Glutamatergic neuron (in vitro differentiated cells): Measurements from ENCODE around the gene EPHA5. TPM values are rescaled to one million over a fixed set of nuclear protein-coding genes. Genes with fewer than 3 reads are reported as not detected.

Source experiments
- DNase-seq: peaks from one replicate; pipeline ENCODE4 v3.0.0; 2022
- H3K27ac Mint-ChIP-seq: one replicate; pipeline ENCODE4 v1.8.0; 2020; ENCODE audit warnings: mild to moderate bottlenecking, mixed read lengths, inconsistent platforms; ENCODE audit not compliant: unreplicated experiment
- H3K27me3 Mint-ChIP-seq: one replicate; pipeline ENCODE4 v1.8.0; 2020; ENCODE audit warnings: mild to moderate bottlenecking, moderate library complexity, mixed read lengths, inconsistent platforms; ENCODE audit not compliant: unreplicated experiment
- H3K36me3 Mint-ChIP-seq: one replicate; pipeline ENCODE4 v1.8.0; 2020; ENCODE audit warnings: mild to moderate bottlenecking, mixed read lengths, inconsistent platforms; ENCODE audit not compliant: unreplicated experiment
- H3K4me1 Mint-ChIP-seq: one replicate; pipeline ENCODE4 v1.8.0; 2020; ENCODE audit warnings: mild to moderate bottlenecking, low read depth, mixed read lengths, inconsistent platforms; ENCODE audit not compliant: unreplicated experiment
- H3K4me3 Mint-ChIP-seq: one replicate; pipeline ENCODE4 v1.8.0; 2020; ENCODE audit warnings: mild to moderate bottlenecking, mixed read lengths, inconsistent platforms; ENCODE audit not compliant: unreplicated experiment
- H3K9me3 Mint-ChIP-seq: one replicate; pipeline ENCODE4 v1.8.0; 2020; ENCODE audit warnings: mild to moderate bottlenecking, moderate library complexity, mixed read lengths, inconsistent platforms; ENCODE audit not compliant: unreplicated experiment
- total RNA-seq: library from RNA; stranded (reverse); fragmentation: NEBNext Ultra II Directional; extraction: Animal tissue kit (Norgen Biotek cat#: 25700); gene quantifications from one replicate; pipeline ENCODE4 v1.2.1, GENCODE V29; 2021; ENCODE audit not compliant: unreplicated experiment
- TF ChIP-seq, protein P1 (sequence below): fragments of 200-600 bp; sonication (generic); IDR thresholded peaks from one replicate; pipeline ENCODE4 v1.5.0; 2021; ENCODE audit not compliant: partially characterized antibody, unreplicated experiment

The EPHA5 gene
- total RNA-seq, 1 donor from 2014 or later = 108 TPM

DNA sequence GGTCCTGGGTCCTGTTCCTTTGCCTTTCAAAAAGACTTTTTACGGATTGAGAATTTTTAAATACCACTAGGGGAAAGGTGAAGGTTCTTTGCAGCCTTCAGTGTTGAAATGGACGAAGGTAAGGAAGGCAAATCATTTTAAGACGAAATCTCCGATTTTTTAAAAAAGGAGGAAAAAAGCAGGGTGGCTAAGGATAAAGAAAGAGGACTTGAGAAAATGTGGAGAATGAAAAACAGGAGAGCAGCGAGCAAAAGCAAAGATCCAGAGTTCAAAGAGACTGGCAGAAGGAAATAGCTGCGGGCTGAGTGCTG is 314 bp downstream of the EPHA5 start:
- H3K27me3 Mint-ChIP-seq = peaks cover 21% of the 10 kb centered on the region
- TF ChIP-seq, protein P1, sequence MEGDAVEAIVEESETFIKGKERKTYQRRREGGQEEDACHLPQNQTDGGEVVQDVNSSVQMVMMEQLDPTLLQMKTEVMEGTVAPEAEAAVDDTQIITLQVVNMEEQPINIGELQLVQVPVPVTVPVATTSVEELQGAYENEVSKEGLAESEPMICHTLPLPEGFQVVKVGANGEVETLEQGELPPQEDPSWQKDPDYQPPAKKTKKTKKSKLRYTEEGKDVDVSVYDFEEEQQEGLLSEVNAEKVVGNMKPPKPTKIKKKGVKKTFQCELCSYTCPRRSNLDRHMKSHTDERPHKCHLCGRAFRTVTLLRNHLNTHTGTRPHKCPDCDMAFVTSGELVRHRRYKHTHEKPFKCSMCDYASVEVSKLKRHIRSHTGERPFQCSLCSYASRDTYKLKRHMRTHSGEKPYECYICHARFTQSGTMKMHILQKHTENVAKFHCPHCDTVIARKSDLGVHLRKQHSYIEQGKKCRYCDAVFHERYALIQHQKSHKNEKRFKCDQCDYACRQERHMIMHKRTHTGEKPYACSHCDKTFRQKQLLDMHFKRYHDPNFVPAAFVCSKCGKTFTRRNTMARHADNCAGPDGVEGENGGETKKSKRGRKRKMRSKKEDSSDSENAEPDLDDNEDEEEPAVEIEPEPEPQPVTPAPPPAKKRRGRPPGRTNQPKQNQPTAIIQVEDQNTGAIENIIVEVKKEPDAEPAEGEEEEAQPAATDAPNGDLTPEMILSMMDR = no peak
- peak overlapping the region; percentile 70 for H3K27ac Mint-ChIP-seq
- DNase-seq = no peak
- peaks cover 10% of the 10 kb centered on the region for H3K4me1 Mint-ChIP-seq
- H3K4me3 Mint-ChIP-seq = peak overlapping the region; percentile 89
- H3K9me3 Mint-ChIP-seq = peaks cover 19% of the 10 kb centered on the region
- no peaks in the 10 kb centered on the region for H3K36me3 Mint-ChIP-seq

DNA sequence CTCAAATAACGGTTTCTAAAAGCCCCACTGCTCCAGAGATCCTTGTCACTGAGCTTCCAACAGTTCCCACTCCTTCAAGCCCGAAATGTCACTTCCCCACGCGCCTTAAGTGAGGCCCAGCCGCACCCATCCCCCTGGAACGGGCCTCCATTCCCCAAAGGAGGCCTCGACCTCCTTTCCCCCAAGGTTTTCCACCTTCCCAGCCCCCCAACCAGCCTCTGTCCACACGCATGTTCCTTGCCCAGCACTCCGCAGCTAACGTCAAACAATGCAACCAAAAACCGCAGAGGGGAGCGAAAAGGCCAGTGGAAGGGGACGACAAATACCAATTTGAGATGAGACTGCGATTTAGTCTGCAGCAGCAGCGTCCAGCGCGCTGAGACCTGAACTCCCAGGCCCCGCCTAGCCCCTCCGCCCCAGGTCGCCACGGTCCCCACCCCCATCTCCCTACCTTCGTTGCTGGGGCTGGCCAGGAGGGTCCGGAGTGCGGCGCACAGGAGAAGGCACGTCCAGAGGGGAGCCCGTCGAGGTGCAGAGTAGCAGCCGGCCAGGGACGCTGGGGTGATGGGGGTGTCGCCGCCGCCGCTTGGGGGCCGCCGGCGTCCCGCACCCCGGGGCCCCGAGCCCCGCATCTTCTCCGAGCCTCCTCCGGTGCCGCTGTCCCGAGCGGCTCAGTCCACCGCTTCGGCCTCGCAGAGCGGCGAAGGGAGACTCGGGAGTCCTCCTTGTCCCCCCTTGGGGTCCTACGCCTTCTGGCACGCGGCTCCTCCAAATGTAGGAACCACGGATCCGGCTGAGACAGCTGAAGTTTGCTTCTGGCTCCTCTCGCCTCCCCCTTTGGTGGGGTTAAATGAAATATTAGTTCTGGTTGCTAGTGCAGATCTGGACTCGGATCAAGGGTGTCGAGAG is 924 bp downstream of the EPHA5 start:
- Mint-ChIP-seq H3K27me3 (peaks cover 21% of the 10 kb centered on the region), H3K27ac (peak overlapping the region; percentile 73), H3K9me3 (peaks cover 19% of the 10 kb centered on the region), H3K4me3 (peak overlapping the region; percentile 100), H3K36me3 (no peaks in the 10 kb centered on the region), H3K4me1 (peaks cover 10% of the 10 kb centered on the region)
- peak; percentile 61 for DNase-seq
- TF ChIP-seq, protein P1 = no peak

DNA sequence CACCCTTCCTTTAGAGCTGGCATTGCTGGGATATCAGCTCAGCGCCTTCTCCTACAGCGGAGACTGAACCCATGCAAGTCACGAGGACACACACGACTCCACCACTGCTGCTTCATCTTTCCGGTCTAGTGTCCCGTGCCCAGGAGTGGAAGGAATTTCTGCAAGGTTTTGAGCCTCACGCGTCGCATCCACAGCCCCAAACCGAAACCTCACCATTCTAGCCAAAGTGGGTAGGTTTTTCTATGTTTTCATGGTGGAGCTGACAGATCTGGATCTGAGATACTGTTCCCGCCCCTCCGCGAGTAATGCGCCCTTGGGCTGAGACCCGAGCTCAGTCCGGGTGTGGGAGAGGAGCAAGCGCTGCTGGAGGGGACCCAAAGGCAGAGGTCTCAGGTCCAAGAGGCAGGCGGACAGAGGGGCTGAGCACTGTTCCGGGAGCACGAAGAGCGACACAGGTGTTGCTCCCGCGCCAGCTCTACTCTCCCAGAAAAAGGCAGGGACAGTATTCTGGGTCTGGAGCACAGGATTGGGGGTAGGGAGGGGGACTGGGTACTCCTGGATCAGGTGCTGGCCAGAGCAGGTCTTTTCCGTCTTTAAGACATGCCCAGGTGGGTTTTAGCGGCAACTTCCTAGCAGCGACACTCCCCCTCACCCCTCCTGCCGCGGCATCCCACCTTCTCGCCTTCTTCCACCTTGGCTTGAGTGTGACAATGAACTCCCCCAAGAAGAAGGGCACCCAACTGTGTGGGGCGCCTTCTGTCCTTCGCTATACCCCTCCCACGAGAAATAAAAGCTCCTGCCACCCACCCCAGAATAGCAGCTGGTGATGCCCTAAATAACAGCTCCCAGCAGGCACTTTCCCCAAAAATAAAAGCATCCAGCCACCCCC is 1.8 kb downstream of the EPHA5 start:
- peak overlapping the region; percentile 73 for H3K27ac Mint-ChIP-seq
- H3K27me3 Mint-ChIP-seq = peaks cover 21% of the 10 kb centered on the region

DNA sequence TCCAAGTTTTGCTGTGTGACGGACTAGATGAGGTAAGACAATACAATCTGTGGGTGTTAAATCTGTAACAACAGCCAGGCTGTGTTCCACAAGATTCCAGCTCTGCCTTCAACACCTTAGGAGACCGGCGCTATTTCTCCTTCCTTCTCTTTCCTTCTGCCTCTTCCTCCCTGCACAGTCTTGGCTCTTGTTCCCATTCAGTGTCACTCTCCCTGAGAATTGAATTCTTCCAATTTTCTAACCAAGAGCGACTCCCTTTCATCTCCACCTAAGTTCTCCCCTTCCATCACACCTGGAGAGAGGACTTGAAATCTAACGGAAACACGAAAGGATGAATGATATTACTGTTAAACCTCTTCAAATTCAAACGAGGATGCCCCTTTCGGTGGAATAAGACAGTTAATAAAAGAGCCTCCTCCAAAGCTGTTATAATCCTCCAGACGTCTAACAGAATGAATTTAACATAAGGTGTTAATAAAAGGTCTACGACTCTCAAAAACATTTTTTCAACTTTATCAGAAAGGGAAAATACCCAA is 2.7 kb downstream of the EPHA5 start:
- peak overlapping the region; percentile 100 for H3K4me3 Mint-ChIP-seq
- H3K27me3 Mint-ChIP-seq = peaks cover 21% of the 10 kb centered on the region
- TF ChIP-seq, protein P1 = no peak
- peaks cover 19% of the 10 kb centered on the region for H3K9me3 Mint-ChIP-seq
- DNase-seq = no peak
- no peaks in the 10 kb centered on the region for H3K36me3 Mint-ChIP-seq
- no peak overlapping the region for H3K27ac Mint-ChIP-seq
- peaks cover 7% of the 10 kb centered on the region for H3K4me1 Mint-ChIP-seq

More for the DNA sequence above, 1.8 kb downstream of the EPHA5 start:
- peaks cover 19% of the 10 kb centered on the region for H3K9me3 Mint-ChIP-seq
- no peaks in the 10 kb centered on the region for H3K36me3 Mint-ChIP-seq
- peak overlapping the region; percentile 100 for H3K4me3 Mint-ChIP-seq
- H3K4me1 Mint-ChIP-seq = peaks cover 10% of the 10 kb centered on the region
- TF ChIP-seq, protein P1 = no peak
- DNase-seq = peak; percentile 35
